Nephron (organoid): ENCODE measurements around the gene PHC2.

ENCODE experiments used
- H3K27ac Mint-ChIP-seq, 3 experiments: 2 replicates each; pipeline ENCODE4 v1.8.0; 2020; ENCODE audit warnings: mixed read lengths in 3 of 3, mild to moderate bottlenecking in 2 of 3, moderate library complexity in 1 of 3
- H3K27me3 Mint-ChIP-seq: 2 replicates; pipeline ENCODE4 v1.8.0; 2021; ENCODE audit warnings: low read depth, mild to moderate bottlenecking, moderate library complexity, mixed read lengths
- H3K36me3 Mint-ChIP-seq: 2 replicates; pipeline ENCODE4 v1.8.0; 2020; ENCODE audit warnings: low read depth, mixed read lengths
- H3K4me1 Mint-ChIP-seq: 2 replicates; pipeline ENCODE4 v1.8.0; 2020; ENCODE audit warnings: mixed read lengths
- H3K4me3 Mint-ChIP-seq, 3 experiments: 2 replicates each; pipeline ENCODE4 v1.8.0; 2020; ENCODE audit warnings: mild to moderate bottlenecking in 3 of 3, mixed read lengths in 3 of 3, moderate library complexity in 2 of 3
- H3K9me3 Mint-ChIP-seq: 2 replicates; pipeline ENCODE4 v1.8.0; 2020; ENCODE audit warnings: mixed read lengths
- CTCF ChIP-seq, 3 experiments: fragments of 200-600 bp; sonication (generic); IDR thresholded peaks; one replicate each; pipeline ENCODE4 v1.5.0; 2021; ENCODE audit warnings: antibody characterized with exemption in 3 of 3; ENCODE audit not compliant: unreplicated experiment in 3 of 3

Gene PHC2

GRCh38 chr1:33369764-33370163 is 61.1 kb downstream of the PHC2 start:
- Mint-ChIP-seq H3K27me3 (no peaks in the 10 kb centered on the region), H3K4me3 (no peak overlapping the region), H3K4me1 (peaks cover 43% of the 10 kb centered on the region), H3K36me3 (peaks cover 22% of the 10 kb centered on the region), H3K27ac (no peak overlapping the region), H3K9me3 (no peaks in the 10 kb centered on the region)
- TF ChIP-seq CTCF (IDR thresholded peaks at IDR 0.05; ENCODE audit: unreplicated experiment in 3 of 3): no peak

DNA sequence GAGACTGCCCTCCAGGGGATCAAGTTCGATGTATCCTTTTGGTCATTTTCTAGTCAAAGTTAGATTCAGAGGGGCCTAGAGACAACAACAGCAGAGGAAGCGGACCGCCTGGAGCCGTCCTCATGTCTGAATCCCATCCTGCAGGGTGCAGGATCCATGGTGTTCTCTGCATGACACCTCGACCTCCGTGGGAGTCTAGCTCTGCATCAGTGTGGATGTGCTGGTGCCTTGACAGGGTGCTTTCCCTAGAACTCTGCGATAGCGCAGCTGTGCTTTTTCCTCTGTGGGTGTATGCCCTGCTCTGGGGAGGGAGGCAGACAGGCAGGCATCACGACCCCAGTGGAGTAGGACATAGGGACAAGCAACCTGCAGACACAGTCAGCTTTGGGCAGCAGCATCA is 61.8 kb downstream of the PHC2 start:
- Mint-ChIP-seq H3K27ac (peak overlapping the region in 1 of 3 experiments; percentile 10), H3K9me3 (no peaks in the 10 kb centered on the region), H3K36me3 (peaks cover 17% of the 10 kb centered on the region), H3K27me3 (no peaks in the 10 kb centered on the region), H3K4me3 (no peak overlapping the region), H3K4me1 (peaks cover 50% of the 10 kb centered on the region)
- TF ChIP-seq CTCF (IDR thresholded peaks at IDR 0.05; ENCODE audit: unreplicated experiment in 3 of 3): no peak

- H3K36me3 Mint-ChIP-seq: peaks cover 13% of the 10 kb centered on the region
- no peaks in the 10 kb centered on the region for H3K9me3 Mint-ChIP-seq
- no peaks in the 10 kb centered on the region for H3K27me3 Mint-ChIP-seq
- H3K4me1 Mint-ChIP-seq: peaks cover 55% of the 10 kb centered on the region
- no peak overlapping the region for H3K4me3 Mint-ChIP-seq
- no peak for TF ChIP-seq CTCF (IDR thresholded peaks at IDR 0.05; ENCODE audit: unreplicated experiment in 3 of 3)
- H3K27ac Mint-ChIP-seq: no peak overlapping the region
These were observed 62.5 kb downstream of the PHC2 start for GRCh38 chr1:33368431-33368830.

DNA sequence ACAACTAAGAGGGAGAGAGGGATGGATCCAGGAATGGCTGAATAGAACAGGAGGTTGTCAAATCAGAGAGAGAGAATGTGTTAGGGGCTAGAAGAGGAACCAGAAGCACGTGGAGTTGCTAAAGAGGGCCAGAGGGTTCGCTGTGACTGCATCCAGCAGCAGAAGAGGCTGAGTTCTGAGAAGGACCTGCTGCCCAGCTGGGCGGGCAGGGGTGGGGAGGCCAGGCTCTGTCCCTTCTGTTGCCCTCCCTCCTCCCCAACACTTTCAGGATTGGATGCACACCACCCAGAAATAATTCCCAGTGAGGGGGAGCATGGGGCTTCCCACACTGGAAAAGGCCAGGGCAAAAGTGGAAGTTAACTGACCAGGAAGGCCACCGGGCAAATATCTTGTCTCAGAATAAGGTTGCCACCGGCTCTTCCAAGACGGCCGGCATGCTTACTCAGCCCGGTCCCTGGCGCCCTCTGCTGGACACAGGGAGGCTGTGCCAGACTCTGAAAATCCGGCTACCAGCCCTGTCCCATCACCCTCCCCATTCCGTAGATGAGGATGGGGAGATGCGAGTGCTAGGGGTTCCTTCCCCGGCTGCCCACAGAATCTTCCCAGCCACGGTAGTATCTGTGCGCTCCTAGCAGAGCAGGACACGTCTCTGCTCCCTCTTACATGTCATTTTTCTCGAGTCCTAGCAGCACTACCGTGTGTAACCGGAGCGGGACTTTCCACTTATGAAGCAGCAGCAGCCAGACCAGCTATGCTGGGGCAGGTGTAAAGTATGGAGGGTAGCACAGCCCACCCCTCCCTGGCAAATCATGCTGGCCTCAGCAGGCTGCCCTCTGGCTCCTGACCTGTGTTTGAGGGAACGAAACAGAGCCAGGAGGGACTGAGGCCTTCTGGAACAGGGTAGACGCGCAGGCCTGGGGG is 63.1 kb downstream of the PHC2 start:
- Mint-ChIP-seq H3K27me3 (no peaks in the 10 kb centered on the region), H3K4me1 (peaks cover 62% of the 10 kb centered on the region), H3K36me3 (peaks cover 13% of the 10 kb centered on the region), H3K4me3 (peak overlapping the region in 1 of 3 experiments; percentile 24), H3K9me3 (no peaks in the 10 kb centered on the region), H3K27ac (peak overlapping the region; percentile 87 to 98 (median 93))
- peak; percentile 94 to 98 (median 97) for TF ChIP-seq CTCF (IDR thresholded peaks at IDR 0.05; ENCODE audit: unreplicated experiment in 3 of 3)

DNA sequence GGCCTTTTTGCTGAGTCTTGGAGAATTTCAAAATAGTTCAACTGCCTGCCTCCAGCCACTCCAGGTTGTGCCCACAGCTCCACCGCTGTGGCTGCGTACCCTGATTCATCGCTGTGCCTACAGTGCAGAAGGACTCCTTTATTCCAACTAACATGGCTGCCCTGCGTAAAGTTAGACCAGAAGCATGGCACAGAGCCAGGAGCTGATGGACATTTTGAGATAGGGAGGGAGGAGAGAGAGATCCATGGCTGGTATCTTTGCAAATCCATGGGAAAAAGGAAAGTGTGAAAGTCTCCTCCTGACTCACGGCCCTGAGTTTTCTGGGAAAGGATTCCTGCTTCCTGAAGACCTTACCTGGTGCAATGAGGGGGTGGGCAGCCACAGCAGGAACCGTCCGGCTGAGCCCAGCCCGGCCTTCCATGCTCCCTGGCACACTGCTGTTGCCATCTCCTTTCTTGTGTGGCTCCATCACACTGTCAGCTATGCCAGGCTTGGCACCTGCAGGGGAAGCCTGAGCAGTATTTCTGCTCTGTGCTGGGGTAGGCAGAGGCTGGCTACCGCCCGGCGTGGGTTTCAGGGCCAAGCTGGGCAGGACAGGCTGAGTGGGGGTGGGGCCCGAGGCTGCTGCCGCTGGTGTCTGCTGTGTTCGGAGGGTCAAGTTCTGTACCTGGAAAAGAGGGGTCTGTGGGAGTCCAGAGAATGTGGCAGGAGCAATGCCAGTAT is 64.0 kb downstream of the PHC2 start:
- Mint-ChIP-seq H3K27me3 (no peaks in the 10 kb centered on the region), H3K36me3 (peaks cover 13% of the 10 kb centered on the region), H3K4me3 (peak overlapping the region in 2 of 3 experiments; percentile 24 to 40), H3K27ac (peak overlapping the region; percentile 93 to 98 (median 96)), H3K4me1 (peaks cover 66% of the 10 kb centered on the region), H3K9me3 (no peaks in the 10 kb centered on the region)
- TF ChIP-seq CTCF (IDR thresholded peaks at IDR 0.05; ENCODE audit: unreplicated experiment in 3 of 3): no peak
